ENCODE data around the gene TMEM255B. TPM values are rescaled to one million over a fixed set of nuclear protein-coding genes. Genes with fewer than 3 reads are reported as not detected.

Gene TMEM255B
- polyA plus RNA-seq, 3 donors: 5.1 to 7.5 (median 5.9) TPM

GRCh38 chr13:113793718-113794085 is 34.7 kb downstream of the TMEM255B start:
- Mint-ChIP-seq H3K9me3 (peaks cover 0 to 2% (median 0%) of the 10 kb centered on the region in 7 donors), H3K27me3 (ENCODE audit: low read depth in 3 of 3) (peaks cover 2 to 3% (median 2%) of the 10 kb centered on the region in 3 donors), H3K4me1 (no peaks in the 10 kb centered on the region), H3K4me3 (no peak overlapping the region), H3K36me3 (no peaks in the 10 kb centered on the region), H3K27ac (no peak overlapping the region)
- intact Hi-C loops (cut with micrococcal nuclease): no loop called here
- WGBS (ENCODE audit: insufficient coverage): 97% methylated on average over 15 of the region's 15 CpGs
- H2AFZ ChIP-seq (ENCODE audit: insufficient read depth, low read depth, low read length, poor library complexity, severe bottlenecking): no peak overlapping the region
- H3K9me3 ChIP-seq (replicated peaks in 1 of 2; ENCODE audit: control insufficient read depth in 1 of 2, insufficient read depth in 1 of 2, low read length in 2 of 2): no peaks in the 10 kb centered on the region
- no peak for DNase-seq
- no peaks in the 10 kb centered on the region for H3K4me1 ChIP-seq (ENCODE audit: control insufficient read depth in 1 of 2, insufficient read depth in 2 of 2, low read length in 2 of 2)
- H3K4me3 ChIP-seq (replicated peaks in 1 of 3; ENCODE audit: low read depth in 2 of 3, low read length in 3 of 3): no peak overlapping the region
- H3K27me3 ChIP-seq (ENCODE audit: control insufficient read depth in 2 of 2, insufficient read depth in 2 of 2, low read length in 2 of 2): no peaks in the 10 kb centered on the region
- no peaks in the 10 kb centered on the region for H4K20me1 ChIP-seq (ENCODE audit: insufficient read depth, low read length)
- no peaks in the 10 kb centered on the region for H3K79me2 ChIP-seq (ENCODE audit: insufficient read depth, low read length)
- no peak overlapping the region for H3K9ac ChIP-seq (ENCODE audit: insufficient read depth, low read length, poor library complexity, severe bottlenecking)
- no peak overlapping the region for H3K4me2 ChIP-seq (replicated peaks; ENCODE audit: extremely low read depth, low read length, poor library complexity, severe bottlenecking)
- no peaks in the 10 kb centered on the region for H3K36me3 ChIP-seq (replicated peaks in 1 of 2; ENCODE audit: control insufficient read depth in 1 of 2, insufficient read depth in 2 of 2, low read length in 2 of 2)
- no peak overlapping the region for H3K27ac ChIP-seq (ENCODE audit: low read depth in 1 of 2, low read length in 2 of 2)
- TF ChIP-seq CTCF (IDR thresholded peaks at IDR 0.05): no peak

- Histone ChIP-seq H3K27ac (ENCODE audit: low read depth in 1 of 2, low read length in 2 of 2) (no peak overlapping the region), H3K79me2 (ENCODE audit: insufficient read depth, low read length) (no peaks in the 10 kb centered on the region), H3K36me3 (replicated peaks in 1 of 2; ENCODE audit: control insufficient read depth in 1 of 2, insufficient read depth in 2 of 2, low read length in 2 of 2) (no peaks in the 10 kb centered on the region), H3K4me2 (replicated peaks; ENCODE audit: extremely low read depth, low read length, poor library complexity, severe bottlenecking) (no peak overlapping the region), H4K20me1 (ENCODE audit: insufficient read depth, low read length) (no peaks in the 10 kb centered on the region), H2AFZ (ENCODE audit: insufficient read depth, low read depth, low read length, poor library complexity, severe bottlenecking) (no peak overlapping the region), H3K4me3 (replicated peaks in 1 of 3; ENCODE audit: low read depth in 2 of 3, low read length in 3 of 3) (no peak overlapping the region), H3K4me1 (ENCODE audit: control insufficient read depth in 1 of 2, insufficient read depth in 2 of 2, low read length in 2 of 2) (no peaks in the 10 kb centered on the region), H3K9me3 (replicated peaks in 1 of 2; ENCODE audit: control insufficient read depth in 1 of 2, insufficient read depth in 1 of 2, low read length in 2 of 2) (no peaks in the 10 kb centered on the region), H3K9ac (ENCODE audit: insufficient read depth, low read length, poor library complexity, severe bottlenecking) (no peak overlapping the region), H3K27me3 (ENCODE audit: control insufficient read depth in 2 of 2, insufficient read depth in 2 of 2, low read length in 2 of 2) (no peaks in the 10 kb centered on the region)
- no peak overlapping the region for H3K4me3 Mint-ChIP-seq
- no peaks in the 10 kb centered on the region for H3K36me3 Mint-ChIP-seq
- no peak for TF ChIP-seq CTCF (IDR thresholded peaks at IDR 0.05)
- H3K27me3 Mint-ChIP-seq (ENCODE audit: low read depth in 3 of 3): peaks cover 2 to 3% (median 2%) of the 10 kb centered on the region in 3 donors
- DNase-seq: no peak
- intact Hi-C loops (cut with micrococcal nuclease): no loop called here
- H3K4me1 Mint-ChIP-seq: no peaks in the 10 kb centered on the region
- H3K9me3 Mint-ChIP-seq: peaks cover 0 to 2% (median 0%) of the 10 kb centered on the region in 7 donors
- 98% methylated on average over 18 of the region's 23 CpGs for WGBS (ENCODE audit: insufficient coverage)
- H3K27ac Mint-ChIP-seq: no peak overlapping the region
These were observed 35.1 kb downstream of the TMEM255B start for GRCh38 chr13:113794086-113794485.

Data from CD14-positive monocyte (primary cell).